Measurements from ENCODE around the gene TMEM81. TPM values are rescaled to one million over a fixed set of nuclear protein-coding genes. Genes with fewer than 3 reads are reported as not detected.

The TMEM81 gene
- polyA plus RNA-seq, 1 of the 3 experiments (the other 2 are of a cell fraction): 1.8 TPM

GRCh38 chr1:205053296-205053695 lies 31.0 kb downstream of the TMEM81 start:
- CTCF ChIA-PET: interaction anchor here (1.3 to 18.8 kb wide), 5 partner anchors 9 to 111 kb away, joined by 3 to 756 read pairs (median 5); partner anchors contain the start of gene CNTN2
- WGBS (ENCODE audit: low lambda C conversion rate): 47% methylated on average over 5 of the region's 5 CpGs

GRCh38 chr1:205052690-205053089 lies 31.6 kb downstream of the TMEM81 start:
- TF ChIP-seq TEAD4 (IDR thresholded peaks at IDR 0.05; ENCODE audit: borderline replicate concordance, insufficient read depth): no peak
- Histone ChIP-seq H3K27me3 (ENCODE audit: insufficient read depth) (peaks cover 7% of the 10 kb centered on the region), H4K20me1 (ENCODE audit: insufficient read depth) (no peaks in the 10 kb centered on the region), H3K79me2 (ENCODE audit: insufficient read depth) (no peaks in the 10 kb centered on the region), H2AFZ (ENCODE audit: low read depth) (no peak overlapping the region), H3K4me3 (ENCODE audit: low read depth in 2 of 2, low read length in 1 of 2) (no peak overlapping the region), H3K4me2 (no peak overlapping the region), H3K27ac (ENCODE audit: low read depth in 2 of 2, low read length in 1 of 2) (no peak overlapping the region), H3K9me2 (no peaks in the 10 kb centered on the region), H3K36me3 (replicated peaks in 1 of 2; ENCODE audit: control insufficient read depth in 1 of 2, insufficient read depth in 2 of 2, low read length in 1 of 2) (no peaks in the 10 kb centered on the region), H3F3A (replicated peaks; ENCODE audit: insufficient read depth) (no peaks in the 10 kb centered on the region), H3K4me1 (ENCODE audit: control insufficient read depth in 1 of 2, insufficient read depth in 2 of 2, low read depth in 1 of 2, low read length in 1 of 2) (no peaks in the 10 kb centered on the region; a peak in 1 of 4 replicates), H3K9me3 (no peaks in the 10 kb centered on the region), H3K9ac (no peak overlapping the region)
- 57% methylated on average over 6 of the region's 11 CpGs for WGBS (ENCODE audit: low lambda C conversion rate)
- ChIA-PET POLR2A (interaction anchor here (1.5 kb wide), 1 partner anchor 12 kb away, joined by 3 read pairs; no protein-coding TSS in a partner anchor), CTCF (interaction anchor here (1.3 to 18.8 kb wide), 5 partner anchors 9 to 246 kb away, joined by 3 to 756 read pairs (median 6); partner anchors contain the start of gene CNTN2)
- DNase-seq: no peak

More at GRCh38 chr1:205053296-205053695, 31.0 kb downstream of the TMEM81 start:
- TF ChIP-seq FOXJ3 (CRISPR knock-in tag; IDR thresholded peaks at IDR 0.05): no peak
- TF ChIP-seq CHD2 (IDR thresholded peaks at IDR 0.05; ENCODE audit: low read length, partially characterized antibody): no peak
- no peak for TF ChIP-seq MEF2A (IDR thresholded peaks at IDR 0.05; ENCODE audit: borderline replicate concordance, low read depth)
- TF ChIP-seq USF2 (IDR thresholded peaks at IDR 0.05; ENCODE audit: borderline replicate concordance, low read depth, low read length): no peak
- no peak for TF ChIP-seq NRF1 (IDR thresholded peaks at IDR 0.05; ENCODE audit: low read depth, low read length)
- TF ChIP-seq TAF1 (IDR thresholded peaks at IDR 0.05; ENCODE audit: borderline replicate concordance, low read depth, low read length): no peak
- TF ChIP-seq GATA2 (CRISPR knock-in tag; IDR thresholded peaks at IDR 0.05): no peak
- no peak for TF ChIP-seq EZH2phosphoT487 (IDR thresholded peaks at IDR 0.05; ENCODE audit: borderline replicate concordance, low read depth)
- no peak for TF ChIP-seq SIN3A (IDR thresholded peaks at IDR 0.05; ENCODE audit: borderline replicate concordance, low read depth, low read length)
- TF ChIP-seq CTCF (IDR thresholded peaks at IDR 0.05): no peak
- H4K20me1 ChIP-seq (ENCODE audit: insufficient read depth): no peaks in the 10 kb centered on the region
- H3K4me1 ChIP-seq (ENCODE audit: control insufficient read depth in 1 of 2, insufficient read depth in 2 of 2, low read depth in 1 of 2, low read length in 1 of 2): no peaks in the 10 kb centered on the region; a peak in 1 of 4 replicates
- H3K9ac ChIP-seq: no peak overlapping the region
- no peak overlapping the region for H2AFZ ChIP-seq (ENCODE audit: low read depth)
- H3K79me2 ChIP-seq (ENCODE audit: insufficient read depth): no peaks in the 10 kb centered on the region
- no peaks in the 10 kb centered on the region for H3K9me3 ChIP-seq
- H3K9me2 ChIP-seq: no peaks in the 10 kb centered on the region
- DNase-seq: no peak
- POLR2A ChIA-PET: no interaction called here
- H3K27me3 ChIP-seq (ENCODE audit: insufficient read depth): peaks cover 7% of the 10 kb centered on the region
- no peak overlapping the region for H3K4me2 ChIP-seq
- no peak overlapping the region for H3K4me3 ChIP-seq (ENCODE audit: low read depth in 2 of 2, low read length in 1 of 2)
- no peak overlapping the region for H3K27ac ChIP-seq (ENCODE audit: low read depth in 2 of 2, low read length in 1 of 2)
- H3F3A ChIP-seq (replicated peaks; ENCODE audit: insufficient read depth): no peaks in the 10 kb centered on the region
- H3K36me3 ChIP-seq (replicated peaks in 1 of 2; ENCODE audit: control insufficient read depth in 1 of 2, insufficient read depth in 2 of 2, low read length in 1 of 2): no peaks in the 10 kb centered on the region

Data from SK-N-SH (cell line).